Stimulated activated CD8-positive, alpha-beta memory T cell treated with anti-CD3 and anti-CD28 coated beads, Interleukin-4, amount 100 ng/mL, for 4 hours (primary cell): Measurements from ENCODE around the gene FAM200A.
"Not testable (repeated sequence)": the region's sequence is repeated elsewhere in the genome, so short reads cannot be mapped to it uniquely, and the experiment has no call there.

Experiments
- DNase-seq, 2 donors: peaks; one replicate each; pipeline ENCODE4 v3.0.0-alpha.2; 2020; ENCODE audit warnings: low read depth in 2 of 2, low spot score in 1 of 2

The FAM200A gene

GRCh38 chr7:99551767-99552463 is at the start of gene FAM200A:
Gene FAM200A, minus strand, starts transcription at chr7:99552114. Its CDS starts 3,707 bp downstream, at chr7:99548407.
- peak; percentile 63 to 73 for DNase-seq

GRCh38 chr7:99599836-99600235 is 47.9 kb upstream of the FAM200A start:
- no peak for DNase-seq

- no peak for DNase-seq
Observed at GRCh38 chr7:99597762-99598501, 46.0 kb upstream of the FAM200A start, which contains the start of gene TMEM225B. Gene TMEM225B, plus strand, starts transcription at chr7:99598267. Its CDS starts 6,122 bp downstream, at chr7:99604389.

- DNase-seq = no peak
Observed at GRCh38 chr7:99596408-99596955, 44.6 kb upstream of the FAM200A start.

GRCh38 chr7:99594948-99595745 is 43.2 kb upstream of the FAM200A start:
- no peak for DNase-seq

GRCh38 chr7:99588868-99589267 is 37.0 kb upstream of the FAM200A start:
- no peak for DNase-seq

GRCh38 chr7:99580778-99581332 is 28.9 kb upstream of the FAM200A start:
- not testable (repeated sequence) for DNase-seq

GRCh38 chr7:99579956-99580777 is 28.3 kb upstream of the FAM200A start:
- DNase-seq = peak; percentile 26 to 43

GRCh38 chr7:99579281-99579955 is 27.5 kb upstream of the FAM200A start:
- DNase-seq = no peak

- no peak for DNase-seq
Observed at GRCh38 chr7:99576251-99576650, 24.3 kb upstream of the FAM200A start.

- no peak for DNase-seq
Observed at GRCh38 chr7:99573257-99573656, 21.3 kb upstream of the FAM200A start.

- no peak for DNase-seq
Observed at GRCh38 chr7:99571768-99572167, 19.9 kb upstream of the FAM200A start.

- not testable (repeated sequence) for DNase-seq
Observed at GRCh38 chr7:99568770-99569169, 16.9 kb upstream of the FAM200A start.

- no peak for DNase-seq
Observed at GRCh38 chr7:99563650-99564049, 11.7 kb upstream of the FAM200A start.

GRCh38 chr7:99562832-99563231 is 10.9 kb upstream of the FAM200A start:
- DNase-seq = no peak

GRCh38 chr7:99562114-99562784 is 10.3 kb upstream of the FAM200A start:
- no peak for DNase-seq

- no peak for DNase-seq
Observed at GRCh38 chr7:99561737-99562051, 9.8 kb upstream of the FAM200A start.

- DNase-seq = no peak
Observed at GRCh38 chr7:99560834-99561736, 9.2 kb upstream of the FAM200A start.
